NCI-H524 treated with DMSO at 0.1 percent for 48 hours (cell line): ENCODE results near the gene MYD88.
"Not testable (repeated sequence)": the region's sequence is repeated elsewhere in the genome, so short reads cannot be mapped to it uniquely, and the experiment has no call there.

Source experiments
- DNase-seq: peaks from one replicate; lab custom pipeline; 2025; lab: John Stamatoyannopoulos, UW

MYD88 gene

DNA sequence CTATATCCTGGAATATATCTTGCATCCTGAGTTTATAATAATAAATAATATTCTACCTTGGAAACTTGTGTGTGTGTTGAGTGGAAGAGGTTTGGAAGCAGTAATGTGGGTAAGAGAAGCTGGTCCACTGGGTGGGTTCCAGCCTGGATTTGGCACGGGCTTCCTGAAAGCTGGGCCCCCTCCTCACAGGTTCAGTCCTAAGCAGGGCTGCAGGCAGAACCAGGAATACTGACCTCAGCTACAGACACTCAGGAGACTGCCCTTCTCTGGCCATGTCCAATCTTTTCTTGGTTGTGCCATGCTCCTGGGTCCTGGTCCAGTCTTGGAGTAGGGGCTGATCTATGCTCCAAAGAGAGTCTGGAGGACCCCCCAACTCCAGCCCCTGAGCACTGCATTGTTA, 4.5 kb downstream of the MYD88 start:
- DNase-seq = no peak

DNA sequence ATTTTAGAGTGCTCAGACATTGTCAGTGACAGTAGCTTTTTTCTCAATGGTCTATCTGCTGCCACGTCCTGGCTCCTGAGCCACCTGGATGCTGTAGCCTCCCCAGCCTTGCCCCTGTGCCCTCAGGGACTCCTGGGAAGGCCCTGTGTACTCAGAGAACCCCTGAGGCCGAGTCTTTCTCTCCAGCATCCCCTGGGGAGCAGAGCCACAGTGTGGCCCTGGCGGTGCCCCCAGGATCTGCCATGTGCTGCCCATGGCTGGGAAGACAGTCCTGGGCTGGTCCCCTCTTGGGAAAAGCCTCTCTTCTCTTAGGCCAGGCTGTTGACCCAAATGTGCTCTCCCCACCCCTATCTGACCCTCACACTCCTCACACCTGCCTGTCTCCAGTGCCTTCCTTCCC, 5.0 kb downstream of the MYD88 start:
- DNase-seq = no peak

DNA sequence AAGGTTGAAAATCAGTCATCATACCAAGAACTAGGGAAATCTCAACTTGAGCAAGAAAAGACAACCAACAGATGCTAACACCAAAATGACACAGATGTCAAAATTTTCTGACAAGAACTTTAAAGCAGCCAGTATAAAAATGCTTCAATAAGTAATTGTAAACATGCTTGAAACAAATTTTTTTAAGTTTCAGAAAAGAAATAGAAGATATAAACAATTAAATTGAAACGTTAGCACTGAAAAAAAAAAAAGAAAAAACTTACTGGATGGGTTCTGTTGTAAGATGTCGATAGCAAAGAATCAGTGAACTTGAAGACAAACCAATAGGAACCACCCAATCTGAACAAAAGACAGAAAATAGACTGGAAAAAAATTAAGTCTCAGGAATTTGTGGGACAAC, 8.0 kb downstream of the MYD88 start:
- DNase-seq = no peak

GRCh38 chr3:38147421-38147820, 9.0 kb downstream of the MYD88 start:
- DNase-seq = no peak

GRCh38 chr3:38148311-38148882, 9.9 kb downstream of the MYD88 start:
- DNase-seq = no peak

DNA sequence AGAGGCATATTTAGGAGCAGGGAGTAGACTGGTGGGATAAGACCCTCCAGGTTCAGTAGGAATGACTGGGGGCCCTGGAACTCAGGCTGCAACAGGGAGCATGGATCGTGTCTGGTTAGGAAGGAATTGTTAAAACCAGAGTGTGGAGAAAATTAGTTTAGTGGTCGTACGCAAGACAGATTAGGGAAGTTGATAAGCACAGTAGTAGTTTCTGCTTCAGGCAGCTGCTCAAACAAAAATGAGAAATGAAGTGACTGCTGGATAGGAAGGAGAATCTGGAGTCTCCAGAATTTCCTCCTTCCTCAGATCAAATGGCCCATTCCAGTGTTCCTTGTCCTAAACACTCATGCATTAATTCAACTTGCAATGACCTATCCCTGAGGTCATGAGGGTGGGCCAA, 11.2 kb downstream of the MYD88 start:
- no peak for DNase-seq

GRCh38 chr3:38150780-38151528, 12.5 kb downstream of the MYD88 start:
- DNase-seq = no peak

- no peak for DNase-seq
Observed at GRCh38 chr3:38151667-38152265, 13.3 kb downstream of the MYD88 start.

DNA sequence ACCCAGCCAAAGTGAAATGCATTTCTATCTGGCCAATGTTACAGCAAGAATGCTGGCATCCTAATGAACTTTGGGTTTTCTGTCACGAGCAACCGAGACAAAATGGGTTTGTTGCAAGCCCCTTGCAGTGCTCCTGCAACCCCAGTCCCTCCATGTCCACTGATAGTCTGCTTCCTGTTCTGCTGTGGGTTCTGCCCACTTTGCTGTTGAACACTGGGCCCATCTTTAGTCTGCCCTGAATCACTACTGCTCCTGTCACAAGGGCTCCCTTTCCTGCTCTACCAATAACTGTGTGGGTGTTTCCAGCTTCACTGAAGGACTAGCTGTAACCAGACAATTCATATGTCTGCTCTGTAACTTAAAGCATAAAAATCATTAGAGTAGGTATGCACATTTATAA, 14.1 kb downstream of the MYD88 start:
- DNase-seq = no peak

GRCh38 chr3:38153221-38153620, 14.8 kb downstream of the MYD88 start:
- DNase-seq = no peak

DNA sequence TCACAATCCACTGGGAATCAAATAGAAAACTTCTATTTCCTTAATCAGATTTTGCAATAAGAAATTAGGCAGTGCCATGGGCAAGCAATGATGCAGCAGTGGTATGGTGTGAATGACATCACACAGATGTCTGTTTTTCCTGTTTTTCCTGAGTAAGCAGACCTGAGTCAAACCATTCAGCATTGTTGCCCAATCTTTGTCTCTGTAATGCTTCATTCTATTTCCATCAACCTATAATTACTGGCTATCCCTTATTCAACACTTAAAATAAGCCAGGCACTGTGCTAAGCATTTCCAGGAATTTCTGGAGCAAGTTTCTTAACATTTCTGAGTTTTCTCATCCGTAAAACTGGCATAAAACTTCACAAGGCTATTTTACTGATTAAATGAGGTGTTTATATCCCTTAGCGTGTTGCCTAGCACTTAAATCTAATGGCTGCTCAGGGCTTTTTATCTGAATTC, 15.6 kb downstream of the MYD88 start:
- DNase-seq = no peak

GRCh38 chr3:38154625-38155255, 16.3 kb downstream of the MYD88 start:
- no peak for DNase-seq

DNA sequence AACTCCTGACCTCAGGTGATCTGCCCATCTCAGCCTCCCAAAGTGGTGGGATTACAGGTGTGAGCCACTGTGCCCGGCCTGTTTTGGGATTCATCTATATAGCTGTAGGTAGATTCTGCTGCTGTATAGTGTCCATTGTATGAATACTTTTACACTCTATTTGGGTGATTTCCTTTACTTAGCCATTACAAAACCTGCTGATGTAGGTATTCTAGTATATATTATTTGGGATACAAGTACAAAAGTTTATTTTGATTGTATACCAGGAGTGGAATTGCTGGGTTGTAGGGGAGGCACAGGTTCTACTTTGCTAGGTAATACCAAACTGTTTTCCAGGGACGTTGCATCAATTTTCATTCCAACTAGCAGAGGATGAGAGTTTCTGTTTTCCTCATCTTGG, 17.4 kb downstream of the MYD88 start:
- no peak for DNase-seq

GRCh38 chr3:38157117-38157516, 18.7 kb downstream of the MYD88 start:
- DNase-seq = no peak

- DNase-seq = no peak
Observed at GRCh38 chr3:38157595-38157994, 19.1 kb downstream of the MYD88 start.

DNA sequence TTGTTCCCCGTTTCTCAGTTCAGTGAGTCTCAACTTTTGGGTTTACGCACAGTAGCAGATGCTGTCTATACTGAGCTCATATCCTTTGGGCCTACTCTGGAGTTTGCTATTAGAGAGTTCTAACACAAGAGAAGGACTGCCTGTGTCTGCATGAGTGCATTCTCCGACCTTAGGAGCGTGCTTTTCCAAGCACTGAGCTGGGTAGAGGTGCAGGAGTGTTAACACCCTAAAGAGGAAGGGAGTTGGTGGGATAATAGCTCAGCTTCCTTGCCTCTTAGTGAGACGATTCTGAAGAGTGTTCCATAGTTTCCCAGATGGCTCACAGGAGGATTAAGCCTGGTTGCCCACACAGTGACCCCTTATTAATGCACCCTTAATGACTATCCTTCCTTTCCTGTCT, 20.0 kb downstream of the MYD88 start:
- DNase-seq = no peak

DNA sequence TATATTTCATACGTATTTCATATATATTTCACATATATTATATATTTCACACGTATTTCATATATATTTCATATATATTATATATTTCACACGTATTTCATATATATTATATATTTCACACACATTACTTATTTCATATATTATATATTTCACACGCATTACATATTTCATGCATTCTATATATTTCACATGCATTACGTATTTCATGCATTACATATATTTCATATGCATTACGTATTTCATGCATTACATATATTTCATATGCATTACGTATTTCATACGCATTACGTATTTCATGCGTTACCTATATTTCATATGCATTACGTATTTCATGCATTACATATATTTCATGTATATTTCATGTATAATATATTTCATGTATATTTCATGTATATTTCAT, 22.2 kb downstream of the MYD88 start:
- DNase-seq = not testable (repeated sequence)

GRCh38 chr3:38163117-38163840, 24.8 kb downstream of the MYD88 start:
- no peak for DNase-seq

DNA sequence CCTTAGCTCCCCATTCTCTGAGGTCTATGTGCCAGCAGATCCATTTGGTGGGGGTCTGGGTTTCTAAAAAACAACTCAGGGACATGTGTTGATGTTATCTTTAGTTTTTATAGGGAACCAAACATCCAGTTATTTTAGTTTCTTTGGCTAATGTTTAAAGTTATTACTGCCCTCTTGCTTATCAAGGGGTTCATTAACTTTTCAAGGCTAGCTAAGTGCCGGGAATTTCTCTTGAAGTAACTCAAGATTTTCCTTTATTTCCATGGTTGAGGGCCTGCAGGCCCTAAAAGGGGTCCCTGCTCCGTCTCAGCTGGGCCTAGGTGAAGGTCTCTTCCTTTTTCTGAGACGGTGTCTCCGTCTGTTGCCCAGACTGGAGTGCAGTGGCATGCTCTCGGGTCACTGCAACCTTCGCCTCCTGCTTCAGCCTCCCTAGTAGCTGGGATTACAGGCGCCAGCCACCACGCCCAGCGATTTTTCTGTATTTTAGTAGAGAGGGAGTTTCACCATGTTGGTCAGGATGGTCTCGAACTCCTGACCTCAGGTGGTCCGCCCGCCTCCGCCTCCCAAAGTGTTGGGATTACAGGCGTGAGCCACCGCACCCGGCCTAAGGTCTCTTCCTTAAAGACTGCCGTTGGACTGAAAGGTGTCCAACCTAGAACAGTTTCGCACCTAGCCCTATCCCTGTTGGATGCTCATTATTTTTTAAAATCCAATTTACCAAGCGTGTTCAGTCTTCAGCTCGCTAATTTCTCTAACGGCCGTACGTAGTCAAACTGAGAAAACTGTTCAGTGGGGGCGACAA, 25.6 kb downstream of the MYD88 start:
- no peak for DNase-seq

- no peak for DNase-seq
Observed at GRCh38 chr3:38164643-38164951, 26.1 kb downstream of the MYD88 start.

GRCh38 chr3:38164952-38165721, 26.7 kb downstream of the MYD88 start, which contains the start of gene OXSR1:
Gene OXSR1 (plus strand): TSS chr3:38165537. CDS start chr3:38165877, 340 bp downstream.
- peak; percentile 95 for DNase-seq
